Hepatocyte (in vitro differentiated cells): ENCODE data around the gene ASTE1. TPM values are rescaled to one million over a fixed set of nuclear protein-coding genes. Genes with fewer than 3 reads are reported as not detected.

Source experiments
- DNase-seq: peaks from one replicate; pipeline ENCODE4 v3.0.0-alpha.2; 2016; ENCODE audit warnings: low spot score
- H2AFZ ChIP-seq: fragments of 200-600 bp; sonication (generic); 2 replicates; pipeline ENCODE4 v1.6.0; 2016; ENCODE audit warnings: antibody characterized with exemption, mild to moderate bottlenecking
- H3K27ac ChIP-seq: fragments of 200-600 bp; sonication (generic); 2 replicates; pipeline ENCODE4 v1.5.1; 2016; ENCODE audit warnings: mild to moderate bottlenecking
- H3K27me3 ChIP-seq: fragments of 200-600 bp; sonication (generic); 2 replicates; pipeline ENCODE4 v1.6.1; 2016
- H3K36me3 ChIP-seq: fragments of 200-600 bp; sonication (generic); replicated peaks from 2 replicates; pipeline ENCODE4 v1.5.1; 2016; ENCODE audit warnings: low read depth; ENCODE audit not compliant: insufficient read depth
- H3K4me1 ChIP-seq: fragments of 200-600 bp; sonication (generic); 2 replicates; pipeline ENCODE4 v1.5.1; 2016; ENCODE audit warnings: mild to moderate bottlenecking, moderate library complexity; ENCODE audit not compliant: insufficient read depth
- H3K4me2 ChIP-seq: fragments of 200-600 bp; sonication (generic); 2 replicates; pipeline ENCODE4 v1.6.0; 2016
- H3K4me3 ChIP-seq: fragments of 200-600 bp; sonication (generic); 2 replicates; pipeline ENCODE4 v1.5.1; 2016; ENCODE audit warnings: mild to moderate bottlenecking
- H3K79me2 ChIP-seq: fragments of 200-600 bp; sonication (generic); 2 replicates; pipeline ENCODE4 v1.6.0; 2017; ENCODE audit warnings: mild to moderate bottlenecking
- H3K9me2 ChIP-seq: fragments of 200-600 bp; sonication (generic); replicated peaks from 2 replicates; pipeline ENCODE4 v1.6.0; 2017; ENCODE audit warnings: mild to moderate bottlenecking; ENCODE audit not compliant: insufficient read depth
- H3K9me3 ChIP-seq: fragments of 200-600 bp; sonication (generic); 2 replicates; pipeline ENCODE4 v1.5.1; 2016; ENCODE audit warnings: low read depth, mild to moderate bottlenecking
- H4K20me1 ChIP-seq: fragments of 200-600 bp; sonication (generic); 2 replicates; pipeline ENCODE4 v1.6.0; 2016; ENCODE audit warnings: mild to moderate bottlenecking; ENCODE audit not compliant: insufficient read depth, poor library complexity, severe bottlenecking
- CTCF ChIP-seq: fragments of 200-600 bp; sonication (generic); IDR thresholded peaks from 2 replicates; pipeline ENCODE4 v1.5.1; 2016; ENCODE audit warnings: antibody characterized with exemption, mild to moderate bottlenecking; ENCODE audit not compliant: poor library complexity
- EZH2 ChIP-seq: fragments of 200-600 bp; sonication (generic); IDR thresholded peaks from 2 replicates; pipeline ENCODE4 v1.6.1; 2016; ENCODE audit warnings: antibody characterized with exemption, mild to moderate bottlenecking, borderline replicate concordance
- EZH2phosphoT487 ChIP-seq: fragments of 200-600 bp; sonication (generic); IDR thresholded peaks from one replicate; pipeline ENCODE4 v1.6.1; 2018; ENCODE audit warnings: antibody characterized with exemption, mild to moderate bottlenecking, low read depth, moderate library complexity; ENCODE audit not compliant: unreplicated experiment, severe bottlenecking
- WGBS: methylation state at CpG from one replicate; pipeline ENCODE4 v1.1.6; 2016; ENCODE audit warnings: low lambda C conversion rate; ENCODE audit errors: missing lambda C conversion rate; 5-methylcytosine and 5-hydroxymethylcytosine counted together
- polyA plus RNA-seq: library from polyadenylated mRNA; unstranded; fragments of >200 nt; fragmentation: Nextera tagmentation; extraction: Ambion mirVana; gene quantifications from 2 replicates; pipeline ENCODE4 v1.2.1, GENCODE V29; 2016
- total RNA-seq: library from RNA; depleted of rRNA; stranded (reverse); fragments of >200 nt; gene quantifications from 2 replicates; pipeline ENCODE4 v1.2.3, GENCODE V29; 2014

Gene ASTE1
- total and polyA plus RNA-seq, 2 experiments from 2014 or later, result 5.1 to 5.3 TPM

GRCh38 chr3:131025539-131025938 lies 1.1 kb downstream of the ASTE1 start:
- no peaks in the 10 kb centered on the region for H3K36me3 ChIP-seq
- H3K4me2 ChIP-seq, result peak overlapping the region; percentile 74
- peaks cover 14% of the 10 kb centered on the region for H3K4me1 ChIP-seq
- TF ChIP-seq CTCF (no peak), EZH2 (no peak), EZH2phosphoT487 (no peak)
- WGBS, result 48% methylated on average over 1 of the region's 1 CpG
- no peaks in the 10 kb centered on the region for H3K79me2 ChIP-seq
- no peaks in the 10 kb centered on the region for H3K9me2 ChIP-seq
- no peaks in the 10 kb centered on the region for H3K9me3 ChIP-seq
- H3K4me3 ChIP-seq, result no peak overlapping the region
- peak overlapping the region; percentile 85 for H2AFZ ChIP-seq
- H3K27ac ChIP-seq, result peak overlapping the region; percentile 96
- H3K27me3 ChIP-seq, result no peaks in the 10 kb centered on the region
- no peaks in the 10 kb centered on the region for H4K20me1 ChIP-seq
- no peak for DNase-seq

DNA sequence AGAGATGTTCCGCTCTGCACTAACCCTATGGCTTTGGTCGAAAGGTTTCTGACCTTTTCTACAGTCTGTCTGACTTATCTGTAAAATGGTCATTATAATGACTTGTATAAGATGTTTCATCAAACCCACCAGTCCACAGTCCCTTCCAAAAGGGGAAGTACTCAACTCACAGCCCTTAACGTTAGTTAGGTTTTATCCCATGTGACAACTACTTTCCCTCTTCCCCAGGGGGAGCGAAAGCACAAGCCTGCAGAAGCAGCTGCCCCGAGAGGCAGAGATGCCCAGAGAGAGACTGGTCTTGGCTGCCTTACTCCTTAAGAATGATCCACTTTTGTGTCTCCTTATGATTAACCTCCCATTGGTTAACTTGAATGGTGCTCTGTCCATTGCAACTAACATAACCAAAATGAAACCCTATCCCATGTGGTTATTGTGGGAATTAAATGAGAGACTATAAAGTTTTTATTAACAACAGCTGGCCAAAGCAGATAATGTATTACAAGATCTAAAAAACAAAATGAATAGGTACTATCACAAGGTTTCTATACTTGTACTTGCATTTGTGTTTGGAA lies 6.4 kb downstream of the ASTE1 start:
- no peaks in the 10 kb centered on the region for H4K20me1 ChIP-seq
- H3K9me2 ChIP-seq, result no peaks in the 10 kb centered on the region
- no peak overlapping the region for H3K27ac ChIP-seq
- H2AFZ ChIP-seq, result no peak overlapping the region
- no peak overlapping the region for H3K4me2 ChIP-seq
- peaks cover 5% of the 10 kb centered on the region for H3K4me1 ChIP-seq
- H3K4me3 ChIP-seq, result no peak overlapping the region
- TF ChIP-seq EZH2phosphoT487 (no peak), CTCF (no peak), EZH2 (no peak)
- H3K79me2 ChIP-seq, result no peaks in the 10 kb centered on the region
- no peaks in the 10 kb centered on the region for H3K36me3 ChIP-seq
- WGBS, result 83% methylated on average over 5 of the region's 5 CpGs
- no peaks in the 10 kb centered on the region for H3K27me3 ChIP-seq
- no peaks in the 10 kb centered on the region for H3K9me3 ChIP-seq
- DNase-seq, result no peak

GRCh38 chr3:131018970-131019369 lies 7.7 kb downstream of the ASTE1 start:
- H3K27ac ChIP-seq, result no peak overlapping the region
- no peaks in the 10 kb centered on the region for H3K79me2 ChIP-seq
- no peak for DNase-seq
- no peak overlapping the region for H2AFZ ChIP-seq
- H4K20me1 ChIP-seq, result no peaks in the 10 kb centered on the region
- TF ChIP-seq CTCF (no peak), EZH2phosphoT487 (no peak), EZH2 (no peak)
- H3K27me3 ChIP-seq, result no peaks in the 10 kb centered on the region
- no peaks in the 10 kb centered on the region for H3K36me3 ChIP-seq
- H3K4me1 ChIP-seq, result no peaks in the 10 kb centered on the region
- no peak overlapping the region for H3K4me2 ChIP-seq
- no peaks in the 10 kb centered on the region for H3K9me2 ChIP-seq
- 84% methylated on average over 3 of the region's 3 CpGs for WGBS
- H3K9me3 ChIP-seq, result no peaks in the 10 kb centered on the region
- H3K4me3 ChIP-seq, result no peak overlapping the region

DNA sequence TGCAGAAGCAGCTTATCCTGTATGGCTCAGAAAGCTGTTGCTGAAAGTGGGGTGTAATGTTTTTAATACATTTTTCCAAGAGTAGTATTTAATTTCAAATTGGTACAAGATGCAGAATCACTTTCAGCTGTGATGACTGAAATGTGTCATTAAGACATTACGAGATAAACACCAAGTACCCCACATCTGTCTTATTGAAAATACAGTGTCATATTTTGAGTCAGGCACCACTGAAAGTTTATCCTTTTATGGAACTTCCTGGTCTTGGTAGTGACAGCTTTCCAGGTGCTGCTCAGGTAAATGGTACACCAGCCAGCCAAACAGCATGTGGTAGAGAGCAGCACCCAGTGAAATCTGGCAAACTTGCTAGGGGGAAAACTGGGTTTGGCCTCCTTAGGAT lies 16.9 kb downstream of the ASTE1 start:
- no peaks in the 10 kb centered on the region for H3K79me2 ChIP-seq
- no peaks in the 10 kb centered on the region for H3K27me3 ChIP-seq
- no peaks in the 10 kb centered on the region for H4K20me1 ChIP-seq
- H3K9me2 ChIP-seq, result no peaks in the 10 kb centered on the region
- no peaks in the 10 kb centered on the region for H3K9me3 ChIP-seq
- no peak overlapping the region for H3K27ac ChIP-seq
- WGBS, result 100% methylated on average over 1 of the region's 1 CpG
- H3K4me2 ChIP-seq, result no peak overlapping the region
- TF ChIP-seq EZH2phosphoT487 (no peak), EZH2 (no peak), CTCF (no peak)
- H2AFZ ChIP-seq, result no peak overlapping the region
- no peaks in the 10 kb centered on the region for H3K36me3 ChIP-seq
- no peak overlapping the region for H3K4me3 ChIP-seq
- H3K4me1 ChIP-seq, result no peaks in the 10 kb centered on the region
- no peak for DNase-seq
